Measurements from ENCODE around the gene SKIDA1.

The SKIDA1 gene

GRCh38 chr10:21501091-21501490, 24.4 kb downstream of the SKIDA1 start:
- no peak for TF ChIP-seq REST (IDR thresholded peaks at IDR 0.05; ENCODE audit: insufficient read depth in 1 of 2, low read depth in 2 of 2, low read length in 2 of 2)
- no peak for TF ChIP-seq POLR2AphosphoS5 (IDR thresholded peaks at IDR 0.05; ENCODE audit: low read depth, low read length)
- no peak for TF ChIP-seq TAF1 (IDR thresholded peaks at IDR 0.05; ENCODE audit: borderline replicate concordance, insufficient read depth, low read length)
- no peak for TF ChIP-seq FOXP2 (optimal IDR thresholded peaks at IDR 0.05; ENCODE audit: borderline replicate concordance, extremely low read depth, extremely low read length, insufficient read depth)
- no peak for TF ChIP-seq SIN3A (IDR thresholded peaks at IDR 0.05; ENCODE audit: borderline replicate concordance, insufficient read depth, low read length)

- no peak for TF ChIP-seq REST (IDR thresholded peaks at IDR 0.05; ENCODE audit: insufficient read depth in 1 of 2, low read depth in 2 of 2, low read length in 2 of 2)
- no peak for TF ChIP-seq POLR2AphosphoS5 (IDR thresholded peaks at IDR 0.05; ENCODE audit: low read depth, low read length)
- no peak for TF ChIP-seq TAF1 (IDR thresholded peaks at IDR 0.05; ENCODE audit: borderline replicate concordance, insufficient read depth, low read length)
- no peak for TF ChIP-seq FOXP2 (optimal IDR thresholded peaks at IDR 0.05; ENCODE audit: borderline replicate concordance, extremely low read depth, extremely low read length, insufficient read depth)
Measured at GRCh38 chr10:21500578-21500910, 24.9 kb downstream of the SKIDA1 start.

GRCh38 chr10:21499701-21500577, 25.5 kb downstream of the SKIDA1 start:
- TF ChIP-seq POLR2AphosphoS5 (IDR thresholded peaks at IDR 0.05; ENCODE audit: low read depth, low read length) = no peak
- no peak for TF ChIP-seq FOXP2 (optimal IDR thresholded peaks at IDR 0.05; ENCODE audit: borderline replicate concordance, extremely low read depth, extremely low read length, insufficient read depth)
- TF ChIP-seq TAF1 (IDR thresholded peaks at IDR 0.05; ENCODE audit: borderline replicate concordance, insufficient read depth, low read length) = no peak
- TF ChIP-seq SIN3A (IDR thresholded peaks at IDR 0.05; ENCODE audit: borderline replicate concordance, insufficient read depth, low read length) = no peak
- TF ChIP-seq REST (IDR thresholded peaks at IDR 0.05; ENCODE audit: insufficient read depth in 1 of 2, low read depth in 2 of 2, low read length in 2 of 2) = no peak

DNA sequence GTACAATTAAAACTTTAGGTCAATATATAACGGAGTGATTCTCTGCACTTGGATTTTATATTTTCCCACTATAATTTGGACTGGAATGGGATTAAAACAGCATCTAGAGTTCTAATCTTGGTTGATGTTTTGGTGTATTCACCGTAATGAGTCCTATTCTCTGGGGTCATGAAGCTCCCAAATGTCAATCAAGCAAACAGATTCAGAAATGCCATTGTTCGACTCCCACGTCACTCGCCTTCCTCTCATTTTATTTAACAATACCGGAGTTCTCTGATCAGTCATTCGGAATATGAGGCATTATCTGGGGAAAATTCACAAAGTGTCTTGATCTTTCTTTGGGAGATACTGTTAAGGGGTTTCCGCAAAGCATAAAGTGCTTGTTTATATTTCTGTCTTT, 26.5 kb downstream of the SKIDA1 start:
- TF ChIP-seq FOXP2 (optimal IDR thresholded peaks at IDR 0.05; ENCODE audit: borderline replicate concordance, extremely low read depth, extremely low read length, insufficient read depth) (no peak), TAF1 (IDR thresholded peaks at IDR 0.05; ENCODE audit: borderline replicate concordance, insufficient read depth, low read length) (no peak), REST (IDR thresholded peaks at IDR 0.05; ENCODE audit: insufficient read depth in 1 of 2, low read depth in 2 of 2, low read length in 2 of 2) (no peak), POLR2AphosphoS5 (IDR thresholded peaks at IDR 0.05; ENCODE audit: low read depth, low read length) (no peak), SIN3A (IDR thresholded peaks at IDR 0.05; ENCODE audit: borderline replicate concordance, insufficient read depth, low read length) (no peak)

All from PFSK-1 (cell line).